ENCODE data around the gene MIF4GD. TPM values are rescaled to one million over a fixed set of nuclear protein-coding genes. Genes with fewer than 3 reads are reported as not detected.
A peak's percentile ranks its signal among the peaks of the same experiment; 100 is the strongest.

MIF4GD gene
- total RNA-seq, 2 experiments from 2014 or later: 29.4 to 32.4 TPM

- no peak for ATAC-seq (ENCODE audit: poor library complexity)
- no peaks in the 10 kb centered on the region for H3K27me3 ChIP-seq (ENCODE audit: control insufficient read depth in 1 of 2, insufficient read depth in 2 of 2, low read length in 2 of 2)
- no peak for DNase-seq
- H3K27ac ChIP-seq (ENCODE audit: low read depth in 1 of 2, low read length in 2 of 2): no peak overlapping the region
- peaks cover 87% of the 10 kb centered on the region for H3K36me3 ChIP-seq (ENCODE audit: insufficient read depth, low read length)
- Mint-ChIP-seq H3K27ac (peak overlapping the region; percentile 15), H3K36me3 (ENCODE audit: low read depth) (peaks cover 85% of the 10 kb centered on the region), H3K4me3 (no peak overlapping the region), H3K4me1 (ENCODE audit: low read depth) (peaks cover 9% of the 10 kb centered on the region), H3K9me3 (no peaks in the 10 kb centered on the region), H3K27me3 (no peaks in the 10 kb centered on the region)
- H3K4me1 ChIP-seq (ENCODE audit: insufficient read depth, low read length): peaks cover 33% of the 10 kb centered on the region
- POLR2A ChIA-PET: interaction anchor here (0.6 kb wide), 1 partner anchor 45 kb away, joined by 3 read pairs; no protein-coding TSS in a partner anchor
- no peak overlapping the region for H3K4me3 ChIP-seq (ENCODE audit: low read length)
- TF ChIP-seq, protein P1, sequence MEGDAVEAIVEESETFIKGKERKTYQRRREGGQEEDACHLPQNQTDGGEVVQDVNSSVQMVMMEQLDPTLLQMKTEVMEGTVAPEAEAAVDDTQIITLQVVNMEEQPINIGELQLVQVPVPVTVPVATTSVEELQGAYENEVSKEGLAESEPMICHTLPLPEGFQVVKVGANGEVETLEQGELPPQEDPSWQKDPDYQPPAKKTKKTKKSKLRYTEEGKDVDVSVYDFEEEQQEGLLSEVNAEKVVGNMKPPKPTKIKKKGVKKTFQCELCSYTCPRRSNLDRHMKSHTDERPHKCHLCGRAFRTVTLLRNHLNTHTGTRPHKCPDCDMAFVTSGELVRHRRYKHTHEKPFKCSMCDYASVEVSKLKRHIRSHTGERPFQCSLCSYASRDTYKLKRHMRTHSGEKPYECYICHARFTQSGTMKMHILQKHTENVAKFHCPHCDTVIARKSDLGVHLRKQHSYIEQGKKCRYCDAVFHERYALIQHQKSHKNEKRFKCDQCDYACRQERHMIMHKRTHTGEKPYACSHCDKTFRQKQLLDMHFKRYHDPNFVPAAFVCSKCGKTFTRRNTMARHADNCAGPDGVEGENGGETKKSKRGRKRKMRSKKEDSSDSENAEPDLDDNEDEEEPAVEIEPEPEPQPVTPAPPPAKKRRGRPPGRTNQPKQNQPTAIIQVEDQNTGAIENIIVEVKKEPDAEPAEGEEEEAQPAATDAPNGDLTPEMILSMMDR (IDR thresholded peaks at IDR 0.05): no peak
- H3K9me3 ChIP-seq (ENCODE audit: control insufficient read depth in 1 of 2, insufficient read depth in 1 of 2, low read length in 2 of 2): no peaks in the 10 kb centered on the region
- intact Hi-C loops (cut with DNase I, micrococcal nuclease): loop anchor here (1.0 kb wide), 2 partner anchors 123 to 175 kb away; no protein-coding TSS in a partner anchor
- CTCF ChIA-PET: no interaction called here
Measured at GRCh38 chr17:75237100-75238014, 33.7 kb downstream of the MIF4GD start.

GRCh38 chr17:75232786-75233185 lies 38.2 kb downstream of the MIF4GD start:
- ChIA-PET POLR2A (interaction anchor here (1.1 kb wide), 1 partner anchor 56 kb away, joined by 3 read pairs; the partner anchor contains the start of gene SLC25A19), CTCF (no interaction called here)
- H3K4me3 ChIP-seq (ENCODE audit: low read length): no peak overlapping the region
- no peaks in the 10 kb centered on the region for H3K9me3 ChIP-seq (ENCODE audit: control insufficient read depth in 1 of 2, insufficient read depth in 1 of 2, low read length in 2 of 2)
- TF ChIP-seq, protein P1 (IDR thresholded peaks at IDR 0.05): no peak
- H3K27me3 Mint-ChIP-seq: no peaks in the 10 kb centered on the region
- intact Hi-C loops (cut with DNase I, micrococcal nuclease): no loop called here
- DNase-seq (no peak), ATAC-seq (ENCODE audit: poor library complexity) (no peak)
- H3K27ac Mint-ChIP-seq: no peak overlapping the region
- H3K9me3 Mint-ChIP-seq: no peaks in the 10 kb centered on the region
- H3K36me3 ChIP-seq (ENCODE audit: insufficient read depth, low read length): peaks cover 81% of the 10 kb centered on the region
- H3K27ac ChIP-seq (ENCODE audit: low read depth in 1 of 2, low read length in 2 of 2): no peak overlapping the region
- H3K27me3 ChIP-seq (ENCODE audit: control insufficient read depth in 1 of 2, insufficient read depth in 2 of 2, low read length in 2 of 2): no peaks in the 10 kb centered on the region
- H3K36me3 Mint-ChIP-seq (ENCODE audit: low read depth): peaks cover 83% of the 10 kb centered on the region
- no peak overlapping the region for H3K4me3 Mint-ChIP-seq
- H3K4me1 Mint-ChIP-seq (ENCODE audit: low read depth): no peaks in the 10 kb centered on the region
- no peaks in the 10 kb centered on the region for H3K4me1 ChIP-seq (ENCODE audit: insufficient read depth, low read length)

- Histone ChIP-seq H3K4me3 (ENCODE audit: low read length) (no peak overlapping the region), H3K36me3 (ENCODE audit: insufficient read depth, low read length) (peaks cover 79% of the 10 kb centered on the region), H3K27me3 (ENCODE audit: control insufficient read depth in 1 of 2, insufficient read depth in 2 of 2, low read length in 2 of 2) (no peaks in the 10 kb centered on the region), H3K4me1 (ENCODE audit: insufficient read depth, low read length) (no peaks in the 10 kb centered on the region), H3K27ac (ENCODE audit: low read depth in 1 of 2, low read length in 2 of 2) (no peak overlapping the region), H3K9me3 (ENCODE audit: control insufficient read depth in 1 of 2, insufficient read depth in 1 of 2, low read length in 2 of 2) (no peaks in the 10 kb centered on the region)
- TF ChIP-seq, protein P1 (IDR thresholded peaks at IDR 0.05): no peak
- ChIA-PET CTCF (interaction anchor here (1.4 kb wide), 1 partner anchor 23 kb away, joined by 4 read pairs; no protein-coding TSS in a partner anchor), POLR2A (no interaction called here)
- Mint-ChIP-seq H3K36me3 (ENCODE audit: low read depth) (peaks cover 79% of the 10 kb centered on the region), H3K27me3 (no peaks in the 10 kb centered on the region), H3K4me3 (no peak overlapping the region), H3K27ac (no peak overlapping the region), H3K4me1 (ENCODE audit: low read depth) (no peaks in the 10 kb centered on the region), H3K9me3 (no peaks in the 10 kb centered on the region)
- DNase-seq: no peak
- intact Hi-C loops (cut with DNase I, micrococcal nuclease): no loop called here
- no peak for ATAC-seq (ENCODE audit: poor library complexity)
Measured at GRCh38 chr17:75231741-75232464, 39.1 kb downstream of the MIF4GD start.

Measured in CD4-positive, alpha-beta T cell (primary cell).